ENCODE measurements around the gene SLC17A7. TPM values are rescaled to one million over a fixed set of nuclear protein-coding genes. Genes with fewer than 3 reads are reported as not detected.

Gene SLC17A7
- total and polyA plus RNA-seq, 2 of the 13 experiments (the other 11 are each of a cell fraction or from before 2014, with no cell fraction given), result 0.32 TPM; not detected in 1

DNA sequence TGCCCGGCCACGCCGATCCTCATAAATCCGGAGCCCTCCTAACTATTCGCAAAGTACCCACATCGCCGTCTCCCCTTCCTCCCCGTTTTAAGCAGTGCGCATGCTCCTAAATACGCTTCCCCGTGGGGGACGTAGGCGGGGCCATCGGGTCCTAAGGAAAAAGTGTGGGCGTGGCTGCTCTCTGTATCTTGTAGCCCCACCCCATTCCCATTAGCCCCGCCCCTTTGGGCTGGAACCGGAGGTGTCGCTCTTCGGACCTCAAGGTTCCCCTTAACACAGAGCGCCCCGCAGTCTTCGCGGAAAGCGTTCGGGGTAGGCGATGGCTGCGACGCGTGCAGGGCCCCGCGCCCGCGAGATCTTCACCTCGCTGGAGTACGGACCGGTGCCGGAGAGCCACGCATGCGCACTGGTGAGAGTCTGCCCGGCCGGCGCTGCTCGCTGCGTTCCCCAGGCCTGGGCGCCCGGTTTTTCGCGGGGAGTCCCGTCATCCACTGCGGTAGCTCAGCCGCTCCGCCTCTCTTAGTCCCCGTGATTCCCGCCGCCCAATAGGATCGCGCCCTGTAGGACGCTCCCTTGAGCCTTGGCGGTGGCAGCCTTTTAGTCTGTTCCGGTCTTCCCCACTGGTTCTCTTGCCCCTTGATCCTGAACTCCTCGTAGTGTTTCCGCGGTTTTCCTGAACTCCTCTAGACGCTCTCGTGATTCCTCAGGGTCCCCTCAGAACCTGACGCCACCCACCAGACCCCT is 11.9 kb upstream of the SLC17A7 start, which contains the start of gene ALDH16A1 (continued):
- no peak for TF ChIP-seq NFATC3 (CRISPR knock-in tag; IDR thresholded peaks at IDR 0.05)
- TF ChIP-seq ZNF546 (CRISPR knock-in tag; conservative IDR thresholded peaks at IDR 0.05), result peak; percentile 57; the same call in 1 of the 2 replicates
- peak; percentile 66 for TF ChIP-seq CREB1 (IDR thresholded peaks at IDR 0.05)
- peak; percentile 43 for TF ChIP-seq CREB1 (CRISPR knock-in tag; IDR thresholded peaks at IDR 0.05)
- TF ChIP-seq, protein P1, sequence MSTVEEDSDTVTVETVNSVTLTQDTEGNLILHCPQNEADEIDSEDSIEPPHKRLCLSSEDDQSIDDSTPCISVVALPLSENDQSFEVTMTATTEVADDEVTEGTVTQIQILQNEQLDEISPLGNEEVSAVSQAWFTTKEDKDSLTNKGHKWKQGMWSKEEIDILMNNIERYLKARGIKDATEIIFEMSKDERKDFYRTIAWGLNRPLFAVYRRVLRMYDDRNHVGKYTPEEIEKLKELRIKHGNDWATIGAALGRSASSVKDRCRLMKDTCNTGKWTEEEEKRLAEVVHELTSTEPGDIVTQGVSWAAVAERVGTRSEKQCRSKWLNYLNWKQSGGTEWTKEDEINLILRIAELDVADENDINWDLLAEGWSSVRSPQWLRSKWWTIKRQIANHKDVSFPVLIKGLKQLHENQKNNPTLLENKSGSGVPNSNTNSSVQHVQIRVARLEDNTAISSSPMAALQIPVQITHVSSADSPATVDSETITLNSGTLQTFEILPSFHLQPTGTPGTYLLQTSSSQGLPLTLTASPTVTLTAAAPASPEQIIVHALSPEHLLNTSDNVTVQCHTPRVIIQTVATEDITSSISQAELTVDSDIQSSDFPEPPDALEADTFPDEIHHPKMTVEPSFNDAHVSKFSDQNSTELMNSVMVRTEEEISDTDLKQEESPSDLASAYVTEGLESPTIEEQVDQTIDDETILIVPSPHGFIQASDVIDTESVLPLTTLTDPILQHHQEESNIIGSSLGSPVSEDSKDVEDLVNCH (CRISPR knock-in tag; IDR thresholded peaks at IDR 0.05), result no peak
- no peak for TF ChIP-seq SRSF1 (optimal IDR thresholded peaks at IDR 0.05; ENCODE audit: low read depth, low read length)
- TF ChIP-seq SUZ12 (IDR thresholded peaks at IDR 0.05; ENCODE audit: low read depth, low read length), result peak; percentile 43; the same call in 1 of the 2 replicates
- no peak for TF ChIP-seq ZEB1 (IDR thresholded peaks at IDR 0.05; ENCODE audit: insufficient replicate concordance, low read depth)
- TF ChIP-seq, protein P2, sequence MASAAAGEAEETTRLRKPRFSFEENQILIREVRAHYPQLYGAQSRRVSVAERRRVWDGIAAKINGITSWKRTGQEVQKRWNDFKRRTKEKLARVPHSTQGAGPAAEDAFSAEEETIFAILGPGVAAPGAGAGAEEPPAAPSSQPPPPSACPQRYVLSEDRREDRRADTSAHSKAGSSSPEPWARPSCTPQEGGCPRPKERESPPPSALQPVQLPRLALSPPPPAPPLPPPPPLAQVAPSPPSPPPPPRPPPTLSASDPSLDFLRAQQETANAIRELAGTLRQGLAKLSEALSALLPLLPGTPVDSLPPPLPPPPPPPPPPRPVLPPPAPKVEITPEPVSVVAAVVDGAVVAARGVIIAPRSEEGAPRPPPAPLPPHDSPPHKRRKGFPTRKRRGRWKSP (CRISPR knock-in tag; IDR thresholded peaks at IDR 0.05), result no peak
- TF ChIP-seq ZNF562 (CRISPR knock-in tag; IDR thresholded peaks at IDR 0.05; ENCODE audit: borderline replicate concordance), result no peak
- TF ChIP-seq ZNF780A (CRISPR knock-in tag; IDR thresholded peaks at IDR 0.05), result no peak
- TF ChIP-seq HMGA1 (CRISPR knock-in tag; conservative IDR thresholded peaks at IDR 0.05), result no peak
- TF ChIP-seq ZNF577 (CRISPR knock-in tag; IDR thresholded peaks at IDR 0.05; ENCODE audit: borderline replicate concordance, low read depth), result no peak
- TF ChIP-seq ZNF775 (CRISPR knock-in tag; IDR thresholded peaks at IDR 0.05; ENCODE audit: borderline replicate concordance), result no peak
- TF ChIP-seq, protein P3, sequence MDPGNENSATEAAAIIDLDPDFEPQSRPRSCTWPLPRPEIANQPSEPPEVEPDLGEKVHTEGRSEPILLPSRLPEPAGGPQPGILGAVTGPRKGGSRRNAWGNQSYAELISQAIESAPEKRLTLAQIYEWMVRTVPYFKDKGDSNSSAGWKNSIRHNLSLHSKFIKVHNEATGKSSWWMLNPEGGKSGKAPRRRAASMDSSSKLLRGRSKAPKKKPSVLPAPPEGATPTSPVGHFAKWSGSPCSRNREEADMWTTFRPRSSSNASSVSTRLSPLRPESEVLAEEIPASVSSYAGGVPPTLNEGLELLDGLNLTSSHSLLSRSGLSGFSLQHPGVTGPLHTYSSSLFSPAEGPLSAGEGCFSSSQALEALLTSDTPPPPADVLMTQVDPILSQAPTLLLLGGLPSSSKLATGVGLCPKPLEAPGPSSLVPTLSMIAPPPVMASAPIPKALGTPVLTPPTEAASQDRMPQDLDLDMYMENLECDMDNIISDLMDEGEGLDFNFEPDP (CRISPR knock-in tag; conservative IDR thresholded peaks at IDR 0.05), result no peak
- TF ChIP-seq ZNF660 (CRISPR knock-in tag; IDR thresholded peaks at IDR 0.05; ENCODE audit: borderline replicate concordance, low read depth), result no peak
- TF ChIP-seq, protein P4, sequence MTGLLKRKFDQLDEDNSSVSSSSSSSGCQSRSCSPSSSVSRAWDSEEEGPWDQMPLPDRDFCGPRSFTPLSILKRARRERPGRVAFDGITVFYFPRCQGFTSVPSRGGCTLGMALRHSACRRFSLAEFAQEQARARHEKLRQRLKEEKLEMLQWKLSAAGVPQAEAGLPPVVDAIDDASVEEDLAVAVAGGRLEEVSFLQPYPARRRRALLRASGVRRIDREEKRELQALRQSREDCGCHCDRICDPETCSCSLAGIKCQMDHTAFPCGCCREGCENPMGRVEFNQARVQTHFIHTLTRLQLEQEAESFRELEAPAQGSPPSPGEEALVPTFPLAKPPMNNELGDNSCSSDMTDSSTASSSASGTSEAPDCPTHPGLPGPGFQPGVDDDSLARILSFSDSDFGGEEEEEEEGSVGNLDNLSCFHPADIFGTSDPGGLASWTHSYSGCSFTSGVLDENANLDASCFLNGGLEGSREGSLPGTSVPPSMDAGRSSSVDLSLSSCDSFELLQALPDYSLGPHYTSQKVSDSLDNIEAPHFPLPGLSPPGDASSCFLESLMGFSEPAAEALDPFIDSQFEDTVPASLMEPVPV (CRISPR knock-in tag; IDR thresholded peaks at IDR 0.05), result no peak
- TF ChIP-seq KLF16 (CRISPR knock-in tag; IDR thresholded peaks at IDR 0.05), result no peak
- TF ChIP-seq, protein P5, sequence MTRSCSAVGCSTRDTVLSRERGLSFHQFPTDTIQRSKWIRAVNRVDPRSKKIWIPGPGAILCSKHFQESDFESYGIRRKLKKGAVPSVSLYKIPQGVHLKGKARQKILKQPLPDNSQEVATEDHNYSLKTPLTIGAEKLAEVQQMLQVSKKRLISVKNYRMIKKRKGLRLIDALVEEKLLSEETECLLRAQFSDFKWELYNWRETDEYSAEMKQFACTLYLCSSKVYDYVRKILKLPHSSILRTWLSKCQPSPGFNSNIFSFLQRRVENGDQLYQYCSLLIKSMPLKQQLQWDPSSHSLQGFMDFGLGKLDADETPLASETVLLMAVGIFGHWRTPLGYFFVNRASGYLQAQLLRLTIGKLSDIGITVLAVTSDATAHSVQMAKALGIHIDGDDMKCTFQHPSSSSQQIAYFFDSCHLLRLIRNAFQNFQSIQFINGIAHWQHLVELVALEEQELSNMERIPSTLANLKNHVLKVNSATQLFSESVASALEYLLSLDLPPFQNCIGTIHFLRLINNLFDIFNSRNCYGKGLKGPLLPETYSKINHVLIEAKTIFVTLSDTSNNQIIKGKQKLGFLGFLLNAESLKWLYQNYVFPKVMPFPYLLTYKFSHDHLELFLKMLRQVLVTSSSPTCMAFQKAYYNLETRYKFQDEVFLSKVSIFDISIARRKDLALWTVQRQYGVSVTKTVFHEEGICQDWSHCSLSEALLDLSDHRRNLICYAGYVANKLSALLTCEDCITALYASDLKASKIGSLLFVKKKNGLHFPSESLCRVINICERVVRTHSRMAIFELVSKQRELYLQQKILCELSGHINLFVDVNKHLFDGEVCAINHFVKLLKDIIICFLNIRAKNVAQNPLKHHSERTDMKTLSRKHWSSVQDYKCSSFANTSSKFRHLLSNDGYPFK (CRISPR knock-in tag; IDR thresholded peaks at IDR 0.05; ENCODE audit: borderline replicate concordance), result peak; percentile 53; the same call in 1 of the 2 replicates
- no peak for TF ChIP-seq KLF15 (CRISPR knock-in tag; IDR thresholded peaks at IDR 0.05; ENCODE audit: borderline replicate concordance)
